NCI-H446 (cell line): ENCODE results near the gene CDH26.

Experiments
- DNase-seq, 2 experiments: peaks; one replicate each; lab custom pipeline; 2025; lab: John Stamatoyannopoulos, UW

Gene CDH26

DNA sequence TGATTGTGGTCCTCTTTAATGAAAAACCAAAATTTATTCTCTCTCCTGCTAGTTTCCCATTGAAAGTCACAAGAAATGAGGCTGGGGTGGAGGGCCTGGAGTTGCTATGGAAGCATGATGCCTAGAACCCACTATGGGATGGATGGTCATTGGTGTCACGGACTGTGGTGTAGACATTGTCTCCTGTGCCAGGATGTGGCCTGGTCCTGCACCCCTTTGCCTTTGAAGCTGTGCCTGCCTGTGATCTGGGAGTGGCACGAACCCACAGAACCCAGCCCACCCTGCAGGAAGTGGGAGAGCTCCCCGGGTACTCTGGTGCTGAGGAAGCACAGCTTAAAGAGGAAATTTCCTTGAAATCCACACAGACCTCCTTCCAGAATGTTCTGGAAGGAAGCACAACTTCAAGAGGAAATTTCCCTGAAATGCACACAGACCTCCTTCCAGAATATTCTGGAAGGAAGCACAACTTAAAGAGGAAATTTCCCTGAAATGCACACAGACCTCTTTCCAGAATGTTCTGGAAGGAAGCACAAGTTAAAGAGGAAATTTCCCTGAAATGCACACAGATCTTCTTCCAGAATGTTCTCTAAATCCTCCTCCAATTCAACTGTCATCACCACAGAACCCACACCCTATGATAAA, 105.6 kb downstream of the CDH26 start:
- no peak for DNase-seq
